ENCODE measurements around the gene LIMS1. TPM values are rescaled to one million over a fixed set of nuclear protein-coding genes. Genes with fewer than 3 reads are reported as not detected.

The LIMS1 gene
- total RNA-seq, 3 donors from 2014 or later: 24.4 to 65.4 (median 31.2) TPM

GRCh38 chr2:108577099-108577498 is 42.8 kb downstream of the LIMS1 start:
- intact Hi-C loops (cut with DNase I, micrococcal nuclease): no loop called here
- TF ChIP-seq CTCF (IDR thresholded peaks at IDR 0.05): no peak
- DNase-seq (no peak), ATAC-seq (no peak)
- peaks cover 4% of the 10 kb centered on the region for H3K4me1 ChIP-seq (ENCODE audit: low read depth)
- H3K9me3 ChIP-seq: no peaks in the 10 kb centered on the region
- H3K36me3 ChIP-seq (ENCODE audit: low read depth): no peaks in the 10 kb centered on the region
- no peak overlapping the region for H3K4me3 ChIP-seq

GRCh38 chr2:108579623-108580022 is 45.4 kb downstream of the LIMS1 start:
- TF ChIP-seq CTCF (IDR thresholded peaks at IDR 0.05): no peak
- DNase-seq: no peak
- Histone ChIP-seq H3K4me3 (no peak overlapping the region), H3K9me3 (no peaks in the 10 kb centered on the region), H3K4me1 (ENCODE audit: low read depth) (peaks cover 9% of the 10 kb centered on the region), H3K36me3 (ENCODE audit: low read depth) (no peaks in the 10 kb centered on the region)
- intact Hi-C loops (cut with DNase I, micrococcal nuclease): loop anchor here in 1 of 2 donors (10.0 kb wide), 1 partner anchor 225 kb away; no protein-coding TSS in a partner anchor
- ATAC-seq: no peak

- no peak overlapping the region for H3K4me3 ChIP-seq
- no peaks in the 10 kb centered on the region for H3K9me3 ChIP-seq
- H3K36me3 ChIP-seq (ENCODE audit: low read depth): no peaks in the 10 kb centered on the region
- peaks cover 9% of the 10 kb centered on the region for H3K4me1 ChIP-seq (ENCODE audit: low read depth)
- DNase-seq (no peak), ATAC-seq (peak; percentile 10)
- TF ChIP-seq CTCF (IDR thresholded peaks at IDR 0.05): no peak
- intact Hi-C loops (cut with DNase I, micrococcal nuclease): loop anchor here in 1 of 2 donors (10.0 kb wide), 1 partner anchor 225 kb away; no protein-coding TSS in a partner anchor
These were observed 45.8 kb downstream of the LIMS1 start for GRCh38 chr2:108580050-108580449.

- H3K36me3 ChIP-seq (ENCODE audit: low read depth): no peaks in the 10 kb centered on the region
- ATAC-seq (peak; percentile 90), DNase-seq (peak in 1 of 3 donors; percentile 87)
- intact Hi-C loops (cut with DNase I, micrococcal nuclease): loop anchor here in 1 of 2 donors (10.0 kb wide), 1 partner anchor 229 kb away; no protein-coding TSS in a partner anchor
- H3K4me1 ChIP-seq (ENCODE audit: low read depth): peaks cover 9% of the 10 kb centered on the region
- no peaks in the 10 kb centered on the region for H3K9me3 ChIP-seq
- H3K4me3 ChIP-seq: no peak overlapping the region
- TF ChIP-seq CTCF (IDR thresholded peaks at IDR 0.05): peak; percentile 59
These were observed 49.7 kb downstream of the LIMS1 start for GRCh38 chr2:108583903-108584520.

GRCh38 chr2:108585436-108585835 is 51.2 kb downstream of the LIMS1 start:
- DNase-seq (no peak), ATAC-seq (no peak)
- peaks cover 5% of the 10 kb centered on the region for H3K4me1 ChIP-seq (ENCODE audit: low read depth)
- no peaks in the 10 kb centered on the region for H3K9me3 ChIP-seq
- H3K36me3 ChIP-seq (ENCODE audit: low read depth): no peaks in the 10 kb centered on the region
- H3K4me3 ChIP-seq: no peak overlapping the region
- no peak for TF ChIP-seq CTCF (IDR thresholded peaks at IDR 0.05)
- intact Hi-C loops (cut with DNase I, micrococcal nuclease): loop anchor here in 1 of 2 donors (10.0 kb wide), 1 partner anchor 231 kb away; no protein-coding TSS in a partner anchor

Measured in mucosa of descending colon (tissue), 3 donors.